ENCODE data around the gene ZNF516.

GRCh38 chr18:76362676-76363075 lies 132.4 kb downstream of the ZNF516 start:
- TF ChIP-seq REST (IDR thresholded peaks at IDR 0.05; ENCODE audit: insufficient read depth in 1 of 2, low read depth in 2 of 2, low read length in 2 of 2) (no peak), POLR2AphosphoS5 (IDR thresholded peaks at IDR 0.05; ENCODE audit: low read depth, low read length) (no peak), TAF1 (IDR thresholded peaks at IDR 0.05; ENCODE audit: borderline replicate concordance, insufficient read depth, low read length) (no peak), SIN3A (IDR thresholded peaks at IDR 0.05; ENCODE audit: borderline replicate concordance, insufficient read depth, low read length) (no peak), FOXP2 (optimal IDR thresholded peaks at IDR 0.05; ENCODE audit: borderline replicate concordance, extremely low read depth, extremely low read length, insufficient read depth) (no peak)
